ENCODE measurements around the gene SMPD3.

SMPD3 gene

DNA sequence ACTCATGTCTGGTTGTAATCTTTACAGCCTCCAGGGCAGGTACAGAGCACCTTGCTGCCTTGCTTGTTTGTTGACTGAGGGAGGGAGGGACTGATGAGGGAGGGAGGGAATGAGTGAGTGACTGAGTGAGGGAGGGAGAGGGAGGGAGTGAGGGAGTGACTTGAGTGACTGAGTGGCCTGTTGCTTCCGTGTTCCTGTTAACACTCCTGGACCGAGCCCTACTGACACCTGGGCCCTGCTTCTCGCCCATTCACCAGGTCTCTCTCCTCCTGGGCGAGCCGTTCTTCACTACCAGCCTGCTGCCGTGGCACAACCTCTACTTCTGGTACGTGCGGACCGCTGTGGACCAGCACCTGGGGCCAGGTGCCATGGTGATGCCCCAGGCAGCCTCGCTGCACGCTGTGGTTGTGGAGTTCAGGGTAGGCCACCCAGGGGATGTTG lies 96.3 kb downstream of the SMPD3 start:
- H3K9me3 ChIP-seq (ENCODE audit: control insufficient read depth, insufficient read depth, low read length) = no peaks in the 10 kb centered on the region
- no peak overlapping the region for H3K9ac ChIP-seq (ENCODE audit: low read depth, low read length)
- H3K4me1 ChIP-seq (ENCODE audit: control insufficient read depth, insufficient read depth, low read length) = no peaks in the 10 kb centered on the region
- H3K36me3 ChIP-seq (ENCODE audit: control insufficient read depth, insufficient read depth, low read length) = peaks cover 87% of the 10 kb centered on the region
- no peaks in the 10 kb centered on the region for H3K27me3 ChIP-seq (ENCODE audit: control insufficient read depth, insufficient read depth, low read length)
- no peak overlapping the region for H3K4me3 ChIP-seq (ENCODE audit: low read depth, low read length)
- H3K27ac ChIP-seq (ENCODE audit: low read depth, low read length) = no peak overlapping the region

DNA sequence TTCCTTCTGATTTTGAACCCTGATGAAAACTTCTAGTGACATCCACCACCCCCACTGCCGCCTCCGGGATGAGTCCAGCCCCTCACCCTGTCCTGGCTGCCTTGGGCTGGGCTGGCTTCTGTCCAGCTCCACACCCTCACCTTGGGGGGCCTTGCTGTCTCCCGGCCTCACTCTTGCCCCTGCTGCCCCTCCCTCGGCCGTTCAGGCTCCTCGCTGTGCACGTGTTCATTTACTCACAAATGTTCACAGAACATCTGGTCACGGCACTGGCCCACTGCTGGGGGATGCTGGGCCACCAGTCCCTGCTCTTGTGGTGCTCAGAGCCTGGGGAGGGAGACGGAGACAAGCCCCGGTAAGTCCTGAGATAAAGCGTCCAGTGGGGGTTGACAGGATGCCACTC lies 96.8 kb downstream of the SMPD3 start:
- H3K27ac ChIP-seq (ENCODE audit: low read depth, low read length) = no peak overlapping the region

DNA sequence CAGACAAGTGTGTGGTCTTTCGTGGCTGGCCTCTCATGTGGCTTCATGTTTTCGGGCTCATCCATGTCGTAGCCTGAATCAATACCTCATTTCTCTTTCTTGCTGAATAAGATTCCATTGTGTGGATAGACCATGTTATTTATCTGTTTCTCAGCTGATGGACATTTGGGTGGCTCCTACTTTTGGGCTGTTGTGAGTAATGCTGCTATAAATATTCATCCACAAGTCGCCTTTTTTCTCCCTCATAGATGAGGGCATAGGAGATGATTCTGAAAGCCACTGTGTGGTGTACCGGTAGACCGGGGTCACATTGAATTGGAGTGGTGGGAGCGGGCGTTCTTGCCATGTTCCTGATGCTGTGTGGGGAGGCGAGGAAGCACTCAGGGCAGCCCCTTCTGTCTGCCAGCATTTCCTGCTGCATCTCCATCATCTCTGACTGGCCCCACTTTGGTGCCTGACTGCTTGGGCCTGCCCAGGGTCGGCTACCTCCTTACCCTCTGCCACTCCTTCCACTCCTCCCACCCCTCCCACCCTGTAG lies 97.4 kb downstream of the SMPD3 start:
- Histone ChIP-seq H3K27ac (ENCODE audit: low read depth, low read length) (no peak overlapping the region), H3K27me3 (ENCODE audit: control insufficient read depth, insufficient read depth, low read length) (no peaks in the 10 kb centered on the region), H3K4me1 (ENCODE audit: control insufficient read depth, insufficient read depth, low read length) (no peaks in the 10 kb centered on the region), H3K36me3 (ENCODE audit: control insufficient read depth, insufficient read depth, low read length) (peaks cover 87% of the 10 kb centered on the region), H3K9ac (ENCODE audit: low read depth, low read length) (no peak overlapping the region), H3K4me3 (ENCODE audit: low read depth, low read length) (no peak overlapping the region), H3K9me3 (ENCODE audit: control insufficient read depth, insufficient read depth, low read length) (no peaks in the 10 kb centered on the region)

More for the DNA sequence above, 96.8 kb downstream of the SMPD3 start:
- Histone ChIP-seq H3K27me3 (ENCODE audit: control insufficient read depth, insufficient read depth, low read length) (no peaks in the 10 kb centered on the region), H3K4me1 (ENCODE audit: control insufficient read depth, insufficient read depth, low read length) (no peaks in the 10 kb centered on the region), H3K9me3 (ENCODE audit: control insufficient read depth, insufficient read depth, low read length) (no peaks in the 10 kb centered on the region), H3K4me3 (ENCODE audit: low read depth, low read length) (no peak overlapping the region), H3K9ac (ENCODE audit: low read depth, low read length) (no peak overlapping the region), H3K36me3 (ENCODE audit: control insufficient read depth, insufficient read depth, low read length) (peaks cover 87% of the 10 kb centered on the region)

DNA sequence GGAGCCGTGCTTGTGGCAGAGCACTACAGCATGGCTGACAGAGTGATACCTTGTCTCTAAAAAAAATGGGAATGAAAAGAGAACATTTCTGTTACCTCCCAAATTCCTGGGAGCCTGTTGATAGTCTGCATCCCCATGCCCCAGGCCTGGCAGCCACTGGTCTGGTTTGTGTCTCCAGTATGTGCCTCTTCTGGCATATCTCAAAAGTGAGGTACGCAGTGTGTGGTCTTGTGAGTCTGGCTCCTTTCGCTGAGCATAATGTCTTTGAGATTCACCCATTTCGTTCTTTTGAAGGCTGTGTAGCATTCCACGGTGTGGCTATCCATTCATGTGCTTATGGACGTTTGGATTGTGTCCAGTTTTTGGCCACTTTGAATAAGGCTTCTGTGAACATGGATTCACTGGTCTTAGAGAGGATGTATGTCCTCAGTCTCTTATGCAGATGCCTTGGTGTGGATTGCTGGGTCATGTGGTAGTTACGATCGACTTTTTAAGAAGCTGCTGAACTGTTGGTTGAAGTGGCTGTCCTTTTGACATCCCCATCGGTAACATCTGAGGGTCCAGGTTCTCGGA lies 98.4 kb downstream of the SMPD3 start:
- no peak overlapping the region for H3K27ac ChIP-seq (ENCODE audit: low read depth, low read length)
- no peak overlapping the region for H3K9ac ChIP-seq (ENCODE audit: low read depth, low read length)
- no peaks in the 10 kb centered on the region for H3K27me3 ChIP-seq (ENCODE audit: control insufficient read depth, insufficient read depth, low read length)
- no peaks in the 10 kb centered on the region for H3K9me3 ChIP-seq (ENCODE audit: control insufficient read depth, insufficient read depth, low read length)
- H3K4me1 ChIP-seq (ENCODE audit: control insufficient read depth, insufficient read depth, low read length) = no peaks in the 10 kb centered on the region
- peaks cover 90% of the 10 kb centered on the region for H3K36me3 ChIP-seq (ENCODE audit: control insufficient read depth, insufficient read depth, low read length)
- H3K4me3 ChIP-seq (ENCODE audit: low read depth, low read length) = no peak overlapping the region

DNA sequence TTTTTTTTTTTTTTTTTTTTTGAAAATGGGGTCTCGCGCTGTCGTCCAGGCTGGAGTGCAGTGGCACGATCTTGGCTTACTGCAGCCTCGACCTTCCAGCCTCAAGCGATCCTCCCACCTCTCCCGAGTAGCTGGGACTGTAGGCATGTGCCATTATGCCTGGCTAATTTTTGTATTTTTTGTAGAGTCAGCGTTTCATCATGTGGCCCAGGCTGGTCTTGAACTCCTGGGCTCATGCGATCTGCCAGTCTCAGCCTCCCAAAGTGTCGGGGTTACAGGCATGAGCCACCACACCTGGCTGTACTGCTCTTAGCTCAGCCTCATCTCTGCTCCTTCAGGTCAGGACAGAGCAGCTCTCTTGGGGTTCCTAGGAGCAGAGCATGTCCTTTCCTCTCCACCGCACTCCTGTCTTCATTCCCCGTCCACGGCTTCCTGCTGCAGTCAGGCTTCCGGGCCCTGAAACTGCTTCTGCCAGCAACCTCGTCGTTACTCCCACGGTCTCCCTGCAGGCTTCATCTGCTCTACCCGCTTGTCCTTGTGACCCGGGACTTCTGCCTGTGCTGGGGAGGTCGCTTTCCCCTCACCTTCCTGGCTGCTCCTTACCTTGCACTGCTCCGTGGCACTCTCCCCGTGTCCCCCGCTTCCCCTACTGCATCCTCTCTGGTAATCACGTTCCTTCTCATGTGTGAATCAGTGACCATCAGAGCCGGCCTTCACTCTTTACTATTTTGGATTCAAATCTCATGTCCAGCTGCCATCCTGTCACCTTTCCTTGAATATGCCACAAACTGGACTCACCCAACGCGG lies 99.5 kb downstream of the SMPD3 start:
- H3K9me3 ChIP-seq (ENCODE audit: control insufficient read depth, insufficient read depth, low read length) = no peaks in the 10 kb centered on the region
- peaks cover 93% of the 10 kb centered on the region for H3K36me3 ChIP-seq (ENCODE audit: control insufficient read depth, insufficient read depth, low read length)
- no peak overlapping the region for H3K4me3 ChIP-seq (ENCODE audit: low read depth, low read length)
- no peaks in the 10 kb centered on the region for H3K27me3 ChIP-seq (ENCODE audit: control insufficient read depth, insufficient read depth, low read length)
- no peak overlapping the region for H3K27ac ChIP-seq (ENCODE audit: low read depth, low read length)
- no peaks in the 10 kb centered on the region for H3K4me1 ChIP-seq (ENCODE audit: control insufficient read depth, insufficient read depth, low read length)
- H3K9ac ChIP-seq (ENCODE audit: low read depth, low read length) = no peak overlapping the region

DNA sequence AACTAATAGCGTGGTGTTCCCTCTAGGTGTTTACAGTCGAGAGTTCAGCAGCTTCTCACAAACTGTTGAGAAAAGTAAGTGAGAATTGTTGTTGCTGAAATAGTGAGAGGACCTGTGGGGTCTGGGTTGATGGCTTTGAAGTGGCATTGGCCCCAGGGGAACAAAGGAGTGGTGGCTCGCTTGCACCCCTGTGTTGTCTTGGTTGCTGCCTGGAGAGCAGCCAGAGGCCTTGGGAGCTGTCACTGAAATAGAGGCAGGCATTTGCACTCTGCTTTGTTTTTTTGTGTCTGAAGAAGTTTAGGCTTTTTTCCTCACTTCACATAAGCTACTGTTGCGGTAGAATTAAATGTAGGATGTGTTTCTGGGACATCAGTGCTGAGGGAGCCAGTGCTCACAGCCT lies 100.7 kb downstream of the SMPD3 start:
- H3K27me3 ChIP-seq (ENCODE audit: control insufficient read depth, insufficient read depth, low read length) = no peaks in the 10 kb centered on the region
- H3K4me1 ChIP-seq (ENCODE audit: control insufficient read depth, insufficient read depth, low read length) = no peaks in the 10 kb centered on the region
- H3K27ac ChIP-seq (ENCODE audit: low read depth, low read length) = no peak overlapping the region
- no peaks in the 10 kb centered on the region for H3K9me3 ChIP-seq (ENCODE audit: control insufficient read depth, insufficient read depth, low read length)
- no peak overlapping the region for H3K4me3 ChIP-seq (ENCODE audit: low read depth, low read length)
- no peak overlapping the region for H3K9ac ChIP-seq (ENCODE audit: low read depth, low read length)
- H3K36me3 ChIP-seq (ENCODE audit: control insufficient read depth, insufficient read depth, low read length) = peaks cover 90% of the 10 kb centered on the region

DNA sequence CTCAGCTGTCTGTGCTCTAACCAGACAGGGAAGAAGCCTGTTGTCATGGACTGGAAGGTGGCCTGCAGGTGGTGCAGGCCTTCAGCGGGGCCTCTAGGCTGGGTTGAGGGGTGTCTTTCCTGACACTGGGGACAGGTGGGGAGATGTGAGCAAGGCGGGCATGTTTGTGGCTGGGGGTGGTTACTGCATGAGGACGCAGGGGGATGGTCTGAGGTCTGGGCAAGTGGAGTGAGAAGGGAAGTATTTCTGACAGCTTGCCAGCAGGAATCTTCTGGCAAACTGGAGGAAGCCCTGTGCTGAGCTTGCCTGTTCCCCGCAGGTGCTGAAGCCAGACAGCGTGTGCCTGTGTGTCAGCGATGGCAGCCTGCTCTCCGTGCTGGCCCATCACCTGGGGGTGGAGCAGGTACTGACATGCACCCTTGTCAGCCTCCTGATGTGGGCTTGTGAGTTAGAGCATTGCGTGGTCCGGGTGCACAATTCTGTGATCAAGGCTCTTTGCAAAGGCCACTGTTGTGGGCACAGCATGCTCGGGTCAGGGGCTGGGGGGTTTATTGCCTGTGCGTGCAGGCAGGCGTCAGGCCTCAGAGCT lies 101.3 kb downstream of the SMPD3 start:
- no peaks in the 10 kb centered on the region for H3K4me1 ChIP-seq (ENCODE audit: control insufficient read depth, insufficient read depth, low read length)
- H3K27me3 ChIP-seq (ENCODE audit: control insufficient read depth, insufficient read depth, low read length) = no peaks in the 10 kb centered on the region
- H3K27ac ChIP-seq (ENCODE audit: low read depth, low read length) = no peak overlapping the region
- H3K9me3 ChIP-seq (ENCODE audit: control insufficient read depth, insufficient read depth, low read length) = no peaks in the 10 kb centered on the region
- H3K4me3 ChIP-seq (ENCODE audit: low read depth, low read length) = no peak overlapping the region
- H3K36me3 ChIP-seq (ENCODE audit: control insufficient read depth, insufficient read depth, low read length) = peaks cover 89% of the 10 kb centered on the region
- no peak overlapping the region for H3K9ac ChIP-seq (ENCODE audit: low read depth, low read length)

DNA sequence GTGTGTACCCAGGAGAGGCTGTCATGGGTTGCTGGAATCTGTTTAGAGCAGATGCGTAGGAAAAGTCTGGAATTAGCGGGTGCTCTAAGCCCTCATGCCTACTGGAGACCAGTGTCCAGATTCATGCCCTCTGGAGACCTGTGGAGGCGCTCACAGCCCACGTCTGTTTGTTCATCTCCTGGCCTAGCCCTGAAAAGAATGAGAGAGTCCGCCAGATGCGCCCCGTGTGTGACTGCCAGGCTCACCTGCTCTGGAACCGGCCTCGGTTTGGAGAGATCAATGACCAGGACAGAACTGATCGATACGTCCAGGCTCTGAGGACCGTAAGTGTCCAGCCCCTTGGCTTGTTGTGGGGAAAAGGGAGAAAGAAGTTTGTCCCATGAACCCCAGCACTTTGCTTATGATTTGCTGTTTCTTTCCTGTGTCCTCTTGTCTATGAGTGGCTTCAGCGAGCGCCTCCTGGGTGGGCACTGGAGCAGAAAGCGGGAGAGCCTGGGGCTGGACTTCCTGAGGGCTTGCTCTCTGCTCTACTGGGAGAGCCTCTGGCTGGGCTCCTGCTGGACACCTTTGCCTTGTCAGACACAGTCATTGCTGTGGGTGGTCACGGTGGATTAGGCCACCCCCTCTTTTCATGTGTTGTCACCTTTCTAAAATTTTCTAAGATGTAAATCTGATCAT lies 102.2 kb downstream of the SMPD3 start:
- H3K27me3 ChIP-seq (ENCODE audit: control insufficient read depth, insufficient read depth, low read length) = no peaks in the 10 kb centered on the region
- H3K4me1 ChIP-seq (ENCODE audit: control insufficient read depth, insufficient read depth, low read length) = no peaks in the 10 kb centered on the region
- H3K27ac ChIP-seq (ENCODE audit: low read depth, low read length) = no peak overlapping the region
- no peak overlapping the region for H3K4me3 ChIP-seq (ENCODE audit: low read depth, low read length)
- H3K9ac ChIP-seq (ENCODE audit: low read depth, low read length) = no peak overlapping the region
- no peaks in the 10 kb centered on the region for H3K9me3 ChIP-seq (ENCODE audit: control insufficient read depth, insufficient read depth, low read length)
- peaks cover 86% of the 10 kb centered on the region for H3K36me3 ChIP-seq (ENCODE audit: control insufficient read depth, insufficient read depth, low read length)

DNA sequence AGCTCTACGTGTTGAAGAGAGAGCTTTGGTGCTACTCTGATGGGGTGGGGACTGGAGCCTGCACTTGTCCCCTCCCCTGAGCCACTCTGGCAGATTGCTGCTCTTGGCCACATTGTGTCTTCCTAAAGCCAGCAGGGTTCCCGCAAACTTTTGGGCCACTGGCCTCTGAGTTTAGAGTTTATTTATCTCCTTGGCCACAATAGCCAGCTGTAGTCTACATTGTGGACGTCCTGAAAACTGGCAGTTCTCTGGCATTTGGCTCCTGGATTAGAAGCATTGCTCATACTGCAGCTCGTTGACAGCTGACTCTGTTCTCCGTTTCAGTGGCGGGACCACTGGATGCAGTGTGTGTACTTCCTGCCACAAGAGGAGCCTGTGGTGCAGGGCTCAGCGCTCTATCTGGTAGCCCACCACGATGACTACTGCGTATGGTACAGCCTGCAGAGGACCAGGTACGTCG lies 102.9 kb downstream of the SMPD3 start:
- Histone ChIP-seq H3K4me1 (ENCODE audit: control insufficient read depth, insufficient read depth, low read length) (no peaks in the 10 kb centered on the region), H3K9me3 (ENCODE audit: control insufficient read depth, insufficient read depth, low read length) (no peaks in the 10 kb centered on the region), H3K27me3 (ENCODE audit: control insufficient read depth, insufficient read depth, low read length) (no peaks in the 10 kb centered on the region), H3K36me3 (ENCODE audit: control insufficient read depth, insufficient read depth, low read length) (peaks cover 90% of the 10 kb centered on the region), H3K4me3 (ENCODE audit: low read depth, low read length) (no peak overlapping the region), H3K9ac (ENCODE audit: low read depth, low read length) (no peak overlapping the region), H3K27ac (ENCODE audit: low read depth, low read length) (no peak overlapping the region)

DNA sequence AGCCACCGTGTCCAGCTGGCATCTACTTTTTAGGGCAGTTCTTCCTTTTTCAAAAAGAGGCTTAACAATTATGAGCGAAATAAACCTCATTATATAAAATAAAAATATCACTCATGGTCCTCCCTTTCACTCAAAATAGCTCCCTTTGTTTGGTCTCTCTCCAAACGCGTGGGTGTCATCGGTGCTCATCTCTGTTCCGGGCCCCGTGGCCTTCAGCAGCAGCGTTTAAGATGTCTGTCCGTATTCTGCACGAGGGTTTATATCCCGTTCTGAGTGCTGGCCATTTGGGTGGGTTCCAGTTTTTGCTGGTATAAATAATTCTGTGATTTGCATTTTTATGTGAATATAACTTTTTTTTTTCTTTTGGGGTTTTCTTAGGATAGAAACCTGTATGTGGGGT lies 104.1 kb downstream of the SMPD3 start:
- no peaks in the 10 kb centered on the region for H3K4me1 ChIP-seq (ENCODE audit: control insufficient read depth, insufficient read depth, low read length)
- H3K27ac ChIP-seq (ENCODE audit: low read depth, low read length) = no peak overlapping the region
- H3K9me3 ChIP-seq (ENCODE audit: control insufficient read depth, insufficient read depth, low read length) = no peaks in the 10 kb centered on the region
- H3K4me3 ChIP-seq (ENCODE audit: low read depth, low read length) = no peak overlapping the region
- no peak overlapping the region for H3K9ac ChIP-seq (ENCODE audit: low read depth, low read length)
- peaks cover 90% of the 10 kb centered on the region for H3K36me3 ChIP-seq (ENCODE audit: control insufficient read depth, insufficient read depth, low read length)
- H3K27me3 ChIP-seq (ENCODE audit: control insufficient read depth, insufficient read depth, low read length) = no peaks in the 10 kb centered on the region
